IMR-90 (cell line): Measurements from ENCODE around the gene RAB4B. TPM values are rescaled to one million over a fixed set of nuclear protein-coding genes. Genes with fewer than 3 reads are reported as not detected.

Source experiments
- ATAC-seq: fragments of 200-7000 bp; cut with Tn5 transposase; 2 replicates; pipeline ENCODE4 v1.9.1; 2020; ENCODE audit warnings: low read depth, mild to moderate bottlenecking, moderate library complexity
- BruUV-seq: library from RNA; stranded (reverse); fragments of 400-500 nt; replicated peaks from 2 replicates; lab custom pipeline; 2021; lab: Mats Ljungman, UMichigan
- CTCF ChIA-PET: fragments of 300-600 bp; formaldehyde crosslinking; extraction: SDS; loops from one replicate; lab custom pipeline; 2021; ENCODE audit warnings: antibody characterized with exemption; lab: Yijun Ruan, JAX
- POLR2A ChIA-PET: fragments of 300-600 bp; sonication (Branson Sonifier 250); formaldehyde crosslinking; loops from one replicate; lab custom pipeline; 2022; ENCODE audit warnings: antibody characterized with exemption; ENCODE audit not compliant: unreplicated experiment; lab: Charles Lee
- DNase-seq: peaks from one replicate; pipeline ENCODE4 v3.0.0; 2013
- H2AFZ ChIP-seq: replicated peaks from 2 replicates; pipeline ENCODE3; 2013; ENCODE audit warnings: low read length, mild to moderate bottlenecking; ENCODE audit not compliant: poor library complexity
- H2AK5ac ChIP-seq: 2 replicates; pipeline ENCODE4 v1.6.1; 2013; ENCODE audit warnings: low read depth, low read length, inconsistent platforms
- H2AK9ac ChIP-seq: replicated peaks from 2 replicates; pipeline ENCODE3; 2013; ENCODE audit warnings: mild to moderate bottlenecking, low read depth, low read length, moderate library complexity; ENCODE audit not compliant: poor library complexity
- H2BK120ac ChIP-seq: 2 replicates; pipeline ENCODE4 v1.6.1; 2013; ENCODE audit warnings: low read depth, low read length, inconsistent platforms
- H2BK15ac ChIP-seq: 3 replicates; pipeline ENCODE4 v1.6.1; 2013; ENCODE audit warnings: low read depth, low read length, inconsistent platforms
- H2BK20ac ChIP-seq: 2 replicates; pipeline ENCODE4 v1.6.1; 2013; ENCODE audit warnings: low read depth, mild to moderate bottlenecking, inconsistent platforms, low read length, moderate library complexity
- H2BK5ac ChIP-seq: 2 replicates; pipeline ENCODE4 v1.6.1; 2013; ENCODE audit warnings: mild to moderate bottlenecking, low read depth, low read length, inconsistent platforms; ENCODE audit not compliant: poor library complexity, severe bottlenecking
- H3K14ac ChIP-seq: replicated peaks from 2 replicates; pipeline ENCODE4 v1.6.1; 2013; ENCODE audit warnings: low read depth, low read length, inconsistent platforms
- H3K18ac ChIP-seq: 2 replicates; pipeline ENCODE4 v1.6.1; 2013; ENCODE audit warnings: low read depth, low read length, control low read depth
- H3K23ac ChIP-seq: 2 replicates; pipeline ENCODE4 v1.6.1; 2013; ENCODE audit warnings: low read depth, low read length, inconsistent platforms
- H3K27ac ChIP-seq: 2 replicates; pipeline ENCODE4 v1.5.1; 2013; ENCODE audit warnings: mild to moderate bottlenecking, control low read depth, low read length; ENCODE audit not compliant: insufficient read depth
- H3K27me3 ChIP-seq: 2 replicates; pipeline ENCODE4 v1.6.1; 2013; ENCODE audit warnings: low read length; ENCODE audit not compliant: control insufficient read depth, insufficient read depth
- H3K36me3 ChIP-seq: 2 replicates; pipeline ENCODE4 v1.6.1; 2013; ENCODE audit warnings: low read length, mixed read lengths; ENCODE audit not compliant: control insufficient read depth, insufficient read depth
- H3K4ac ChIP-seq: 2 replicates; pipeline ENCODE4 v1.6.1; 2013; ENCODE audit warnings: low read depth, low read length, inconsistent platforms
- H3K4me1 ChIP-seq: 2 replicates; pipeline ENCODE4 v1.6.1; 2013; ENCODE audit warnings: low read length, mixed read lengths; ENCODE audit not compliant: control insufficient read depth, insufficient read depth
- H3K4me2 ChIP-seq: 2 replicates; pipeline ENCODE4 v1.6.1; 2013; ENCODE audit warnings: low read depth, mild to moderate bottlenecking, control low read depth, low read length, moderate library complexity
- H3K4me3 ChIP-seq: 2 replicates; pipeline ENCODE4 v1.5.1; 2013; ENCODE audit warnings: low read depth, mild to moderate bottlenecking, control low read depth, low read length, moderate library complexity; ENCODE audit not compliant: insufficient read depth
- H3K56ac ChIP-seq: 2 replicates; pipeline ENCODE4 v1.6.1; 2013; ENCODE audit warnings: low read length, inconsistent platforms; ENCODE audit not compliant: insufficient read depth; ENCODE audit errors: extremely low read depth
- H3K79me1 ChIP-seq, 2 experiments: 2 replicates each; pipeline ENCODE4 v1.6.1; 2013; ENCODE audit warnings: low read length in 2 of 2, inconsistent platforms in 1 of 2, low read depth in 1 of 2
- H3K9ac ChIP-seq: 2 replicates; pipeline ENCODE4 v1.6.1; 2013; ENCODE audit warnings: low read depth, low read length, control low read depth
- H3K9me1 ChIP-seq: 2 replicates; pipeline ENCODE4 v1.6.1; 2013; ENCODE audit warnings: low read length, inconsistent platforms; ENCODE audit not compliant: insufficient read depth
- H3K9me3 ChIP-seq: 2 replicates; pipeline ENCODE4 v1.6.1; 2013; ENCODE audit warnings: low read length; ENCODE audit not compliant: control insufficient read depth, insufficient read depth
- H4K20me1 ChIP-seq: 2 replicates; pipeline ENCODE4 v1.6.1; 2013; ENCODE audit warnings: low read length, inconsistent platforms; ENCODE audit not compliant: insufficient read depth
- H4K5ac ChIP-seq: 2 replicates; pipeline ENCODE4 v1.6.1; 2013; ENCODE audit warnings: mild to moderate bottlenecking, low read depth, low read length, control low read depth
- H4K8ac ChIP-seq, 2 experiments: 2 replicates each; pipeline ENCODE4 v1.6.1; 2013; ENCODE audit warnings: low read depth in 2 of 2, low read length in 2 of 2, control low read depth in 1 of 2, inconsistent platforms in 1 of 2
- H4K91ac ChIP-seq: 2 replicates; pipeline ENCODE4 v1.6.1; 2013; ENCODE audit warnings: low read depth, low read length, inconsistent platforms; ENCODE audit not compliant: insufficient read depth
- BHLHE40 ChIP-seq: fragments of 150-350 bp; IDR thresholded peaks from 2 replicates; pipeline ENCODE4 v1.6.1; 2016; ENCODE audit warnings: mild to moderate bottlenecking, low read depth, low read length
- CEBPB ChIP-seq: IDR thresholded peaks from 2 replicates; pipeline ENCODE4 v1.6.1; 2012; ENCODE audit warnings: low read depth, low read length, improper control_type of control experiment
- CHD1 ChIP-seq: IDR thresholded peaks from 2 replicates; pipeline ENCODE4 v1.6.1; 2012; ENCODE audit warnings: low read depth, low read length, improper control_type of control experiment
- ELK1 ChIP-seq: fragments of 150-350 bp; IDR thresholded peaks from 2 replicates; pipeline ENCODE4 v1.6.1; 2016; ENCODE audit warnings: low read depth, mild to moderate bottlenecking, low read length, moderate library complexity, borderline replicate concordance
- FOS ChIP-seq: fragments of 150-350 bp; IDR thresholded peaks from 2 replicates; pipeline ENCODE4 v1.6.1; 2016; ENCODE audit warnings: low read depth, low read length
- MAZ ChIP-seq: IDR thresholded peaks from 2 replicates; pipeline ENCODE4 v1.6.1; 2012; ENCODE audit warnings: low read depth, mild to moderate bottlenecking, low read length, improper control_type of control experiment, moderate library complexity, borderline replicate concordance
- NFE2L2 ChIP-seq: fragments of 150-350 bp; IDR thresholded peaks from 2 replicates; pipeline ENCODE4 v1.6.1; 2016; ENCODE audit warnings: low read depth, mild to moderate bottlenecking, low read length
- RFX5 ChIP-seq: IDR thresholded peaks from 2 replicates; pipeline ENCODE4 v1.8.0; 2012; ENCODE audit warnings: low read depth, mild to moderate bottlenecking, low read length, moderate library complexity
- SMC3 ChIP-seq: fragments of 150-350 bp; IDR thresholded peaks from 2 replicates; pipeline ENCODE4 v1.6.1; 2016; ENCODE audit warnings: low read depth, mild to moderate bottlenecking, antibody characterized with exemption, low read length, moderate library complexity
- WGBS, 2 experiments: methylation state at CpG; one replicate each; pipeline versions ENCODE4 v1.1.5 to v1.1.7; 2013; ENCODE audit warnings: missing lambda C conversion rate in 2 of 2; ENCODE audit not compliant: insufficient read length in 1 of 2; ENCODE audit errors: extremely low coverage in 2 of 2; 5-methylcytosine and 5-hydroxymethylcytosine counted together
- dilution Hi-C: fragments of 300-500 bp; cut with HindIII; formaldehyde crosslinking; loops from one replicate; pipeline ENCODE4 v1.14.3; 2018; ENCODE audit warnings: low sequenced_read_pairs; ENCODE audit not compliant: unreplicated experiment
- in situ Hi-C: fragments of 300-500 bp; cut with MboI; formaldehyde crosslinking; loops from 3 replicates; pipeline ENCODE4 v1.14.3; 2019; ENCODE audit warnings: low sequenced_read_pairs, inconsistent platforms, mixed read lengths
- intact Hi-C: fragments of 100-400 bp; cut with micrococcal nuclease; formaldehyde crosslinking; loops from 2 replicates; pipeline ENCODE4 v1.10.0; 2022
- polyA plus RNA-seq, 3 experiments: library from polyadenylated mRNA; depleted of rRNA; stranded (reverse); fragments of >200 nt; gene quantifications; 2 replicates each; pipeline ENCODE4 v1.2.3, GENCODE V29; 2012; ENCODE audit warnings: low replicate concordance in 1 of 3
- total RNA-seq: library from RNA; depleted of rRNA; stranded (reverse); fragments of >200 nt; gene quantifications from 2 replicates; pipeline ENCODE4 v1.2.3, GENCODE V29; 2012
- TF ChIP-seq, protein P1 (sequence below): fragments of 150-350 bp; IDR thresholded peaks from 2 replicates; pipeline ENCODE4 v1.6.1; 2017; ENCODE audit warnings: mild to moderate bottlenecking, antibody characterized with exemption, low read length, low read depth

Gene RAB4B
- total and polyA plus RNA-seq, 2 of the 4 experiments (the other 2 are of a cell fraction) = 7.9 to 21.4 TPM

GRCh38 chr19:40780582-40780981, 2.5 kb downstream of the RAB4B start:
- Histone ChIP-seq H3K18ac (no peak overlapping the region), H3K4me2 (no peak overlapping the region), H2BK20ac (no peak overlapping the region), H3K27ac (no peak overlapping the region), H2AK9ac (no peak overlapping the region), H4K91ac (no peak overlapping the region), H4K20me1 (peaks cover 9% of the 10 kb centered on the region; the same call in 1 of the 2 replicates), H4K5ac (no peak overlapping the region), H2BK120ac (no peak overlapping the region), H3K9ac (no peak overlapping the region), H3K56ac (no peak overlapping the region), H3K9me1 (peaks cover 10% of the 10 kb centered on the region), H3K14ac (no peak overlapping the region), H3K36me3 (peaks cover 2% of the 10 kb centered on the region), H4K8ac (no peak overlapping the region), H3K27me3 (no peaks in the 10 kb centered on the region), H3K23ac (no peak overlapping the region), H3K9me3 (no peaks in the 10 kb centered on the region), H3K4me1 (peaks cover 6% of the 10 kb centered on the region), H2BK15ac (no peak overlapping the region), H2AFZ (no peak overlapping the region), H2AK5ac (no peak overlapping the region), H3K79me1 (peaks cover 8 to 18% of the 10 kb centered on the region in 2 experiments; a peak in 3 of 4 replicates), H3K4ac (no peak overlapping the region), H3K4me3 (no peak overlapping the region), H2BK5ac (no peak overlapping the region)
- DNase-seq (no peak), ATAC-seq (no peak)
- ChIA-PET CTCF (no interaction called here), POLR2A (no interaction called here)
- dilution Hi-C loops = no loop called here
- TF ChIP-seq ELK1 (no peak), RFX5 (no peak), MAZ (no peak), CEBPB (no peak), NFE2L2 (no peak), BHLHE40 (no peak), SMC3 (no peak), FOS (no peak), CHD1 (no peak)
- TF ChIP-seq, protein P1, sequence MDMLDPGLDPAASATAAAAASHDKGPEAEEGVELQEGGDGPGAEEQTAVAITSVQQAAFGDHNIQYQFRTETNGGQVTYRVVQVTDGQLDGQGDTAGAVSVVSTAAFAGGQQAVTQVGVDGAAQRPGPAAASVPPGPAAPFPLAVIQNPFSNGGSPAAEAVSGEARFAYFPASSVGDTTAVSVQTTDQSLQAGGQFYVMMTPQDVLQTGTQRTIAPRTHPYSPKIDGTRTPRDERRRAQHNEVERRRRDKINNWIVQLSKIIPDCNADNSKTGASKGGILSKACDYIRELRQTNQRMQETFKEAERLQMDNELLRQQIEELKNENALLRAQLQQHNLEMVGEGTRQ = no peak
- intact Hi-C loops = no loop called here
- no TSS peak for BruUV-seq
- WGBS, 2 experiments = 92% methylated on average over 4 of the region's 5 CpGs; no CpG with 5 or more reads in 1 of the 2 experiments
- in situ Hi-C loops = no loop called here
